Measurements from ENCODE around the gene NUDT4B. TPM values are rescaled to one million over a fixed set of nuclear protein-coding genes. Genes with fewer than 3 reads are reported as not detected.
"Not testable (repeated sequence)": the region's sequence is repeated elsewhere in the genome, so short reads cannot be mapped to it uniquely, and the experiment has no call there.

The NUDT4B gene
- polyA plus RNA-seq, 5 donors, result 0.27 to 1.7 (median 0.53) TPM; not detected in 1

DNA sequence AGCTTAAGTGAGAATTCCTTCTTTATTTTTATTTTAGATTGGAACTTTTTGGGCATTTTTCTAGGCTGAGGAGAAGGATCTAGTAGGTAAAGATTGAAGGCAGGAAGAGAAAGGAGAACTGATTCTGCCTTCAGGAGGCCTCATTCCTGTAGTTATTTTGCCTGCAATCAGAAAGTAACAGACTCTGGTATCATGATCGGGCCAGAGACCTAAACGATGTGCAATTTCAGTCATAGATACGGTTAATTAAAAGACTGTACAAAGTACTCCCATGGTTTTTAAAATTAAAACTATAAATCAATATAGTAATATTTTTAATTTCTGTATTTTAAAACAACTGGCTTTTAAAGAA, 14.3 kb upstream of the NUDT4B start:
- not testable (repeated sequence) for DNase-seq

DNA sequence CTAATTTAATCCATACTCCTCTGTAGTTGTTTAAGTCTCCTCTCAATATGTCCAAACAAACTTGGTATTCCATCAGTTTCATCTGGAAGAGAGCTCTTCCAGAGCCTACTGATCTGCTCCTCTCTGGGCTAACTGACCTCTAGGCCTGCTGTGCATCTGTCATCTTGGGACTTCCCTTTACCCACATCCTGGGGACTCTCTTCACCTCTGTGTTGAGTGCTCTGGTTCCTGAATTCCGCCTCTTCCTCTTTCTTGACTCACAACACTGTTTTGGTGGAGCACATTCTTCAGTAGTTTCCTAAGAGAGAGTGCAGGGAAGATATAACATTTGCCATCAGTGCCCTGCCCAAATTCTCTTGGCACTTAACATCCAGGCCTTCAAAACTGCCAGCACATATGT, 13.0 kb upstream of the NUDT4B start:
- not testable (repeated sequence) for DNase-seq

DNA sequence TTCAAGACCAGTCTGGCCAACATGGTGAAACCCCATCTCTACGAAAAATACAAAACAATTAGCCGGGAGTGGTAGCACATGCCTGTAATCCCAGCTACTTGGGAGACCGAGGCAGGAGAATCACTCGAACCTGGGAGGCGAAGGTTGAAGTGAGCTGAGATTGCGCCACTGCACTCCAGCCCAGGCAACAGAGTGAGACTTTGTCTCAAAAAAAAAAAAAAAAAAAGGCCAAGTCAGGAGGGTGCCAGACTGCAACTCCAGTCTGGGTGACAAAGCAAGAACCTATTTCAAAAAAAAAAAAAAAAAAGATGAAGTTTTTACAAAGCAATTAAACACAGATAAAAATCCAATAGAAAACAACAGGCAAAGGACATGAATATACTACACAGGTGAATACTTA, 9.9 kb upstream of the NUDT4B start:
- DNase-seq, result not testable (repeated sequence)

DNA sequence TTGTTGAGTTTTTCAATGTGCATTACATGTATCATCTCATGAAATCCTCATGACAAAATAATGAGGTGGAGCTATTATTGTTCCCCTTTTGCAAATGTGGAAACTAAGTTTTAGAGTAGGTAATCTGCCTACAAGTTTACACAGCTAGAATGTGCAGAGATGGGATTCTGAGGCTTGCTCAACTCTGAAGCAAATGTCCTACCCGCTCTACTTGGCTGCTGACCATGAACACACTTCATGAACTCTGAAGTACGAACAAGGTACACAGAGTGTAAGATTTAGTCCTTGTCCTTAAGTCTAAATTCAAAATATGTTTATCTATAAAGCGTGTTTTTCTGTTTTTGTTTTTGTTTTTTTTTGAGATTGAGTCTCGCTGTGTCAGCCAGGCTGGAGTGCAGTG, 5.4 kb upstream of the NUDT4B start:
- not testable (repeated sequence) for DNase-seq

DNA sequence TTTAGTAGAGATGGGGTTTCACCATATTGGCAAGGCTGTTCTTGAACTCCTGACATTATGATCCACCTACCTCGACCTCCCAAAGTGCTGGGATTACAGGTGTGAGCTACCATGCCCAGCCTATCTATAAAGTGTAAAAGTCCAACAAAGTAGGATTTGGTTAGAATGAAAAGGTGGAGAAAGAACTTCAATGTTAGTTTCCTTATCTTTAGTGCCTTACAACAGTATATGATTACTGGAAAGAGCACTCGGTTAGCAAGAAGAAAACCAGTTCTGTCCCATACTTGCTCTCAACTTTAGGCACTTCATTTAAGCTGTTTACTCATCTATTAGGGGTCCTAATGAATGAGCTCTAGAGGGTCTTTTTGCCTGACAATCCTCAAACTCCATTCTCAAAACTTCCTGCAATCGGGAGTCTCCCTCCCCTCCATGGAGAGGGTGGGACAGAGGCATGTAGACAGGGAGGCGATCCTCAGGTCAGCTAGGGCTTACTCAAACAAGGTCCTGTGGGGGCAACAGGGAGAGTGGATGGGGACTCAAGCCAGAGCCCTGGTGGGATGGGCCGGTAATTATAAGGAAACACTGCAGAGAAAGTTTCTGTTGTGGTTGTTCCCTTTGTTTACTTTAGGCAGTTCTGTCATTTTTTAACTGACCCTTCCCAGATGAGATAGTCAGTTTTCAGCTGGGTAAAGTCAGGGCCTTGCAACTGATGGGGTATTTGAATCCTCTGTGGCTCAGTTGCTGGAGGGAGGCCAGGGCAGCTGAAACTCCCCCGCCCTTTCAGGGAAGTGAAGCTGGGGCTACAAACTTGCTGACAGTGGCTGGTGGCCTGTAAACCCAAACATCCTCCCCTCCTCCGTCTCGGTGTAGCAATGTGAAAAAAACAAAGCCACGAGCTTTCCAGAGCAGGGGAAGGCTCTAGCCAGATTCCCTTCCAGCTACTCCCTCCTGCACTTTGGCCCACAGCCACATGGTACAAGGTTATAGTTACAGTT, 4.6 kb upstream of the NUDT4B start:
- DNase-seq, result not testable (repeated sequence)

DNA sequence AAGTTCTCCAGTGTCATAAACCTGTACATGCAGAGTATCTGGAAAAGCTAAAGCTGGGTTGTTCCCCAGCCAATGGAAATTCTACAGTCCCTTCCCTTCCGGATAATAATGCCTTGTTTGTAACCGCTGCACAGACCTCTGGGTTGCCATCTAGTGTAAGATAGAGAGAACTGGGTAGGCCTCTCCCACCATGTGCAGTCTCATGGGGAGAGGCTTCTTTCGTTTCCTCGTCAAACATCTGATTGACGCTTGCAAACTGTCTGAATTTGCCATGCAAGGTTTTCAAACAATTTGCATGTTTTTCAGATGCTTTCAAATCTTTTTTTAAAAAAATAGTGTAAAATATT, 734 bp downstream of the NUDT4B start:
- not testable (repeated sequence) for DNase-seq

DNA sequence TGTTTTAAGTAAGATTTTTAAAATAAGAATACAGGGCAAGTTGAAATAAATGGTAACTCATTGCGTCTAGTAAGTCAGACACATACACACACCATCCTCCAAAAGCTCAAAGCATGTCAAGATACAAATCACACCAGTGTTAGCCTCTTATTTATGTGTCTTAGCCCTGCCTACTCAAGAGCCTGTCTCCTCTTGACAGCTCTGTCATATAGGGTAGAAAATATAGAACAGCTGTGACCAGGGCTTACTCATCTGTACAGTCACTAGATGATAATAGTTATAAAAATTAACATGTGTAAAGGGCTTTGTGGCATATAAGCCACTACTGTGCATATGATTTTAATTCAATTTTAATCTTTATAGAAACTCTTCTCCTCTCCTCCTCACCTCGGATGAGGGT, 7.7 kb downstream of the NUDT4B start:
- DNase-seq, result not testable (repeated sequence)

DNA sequence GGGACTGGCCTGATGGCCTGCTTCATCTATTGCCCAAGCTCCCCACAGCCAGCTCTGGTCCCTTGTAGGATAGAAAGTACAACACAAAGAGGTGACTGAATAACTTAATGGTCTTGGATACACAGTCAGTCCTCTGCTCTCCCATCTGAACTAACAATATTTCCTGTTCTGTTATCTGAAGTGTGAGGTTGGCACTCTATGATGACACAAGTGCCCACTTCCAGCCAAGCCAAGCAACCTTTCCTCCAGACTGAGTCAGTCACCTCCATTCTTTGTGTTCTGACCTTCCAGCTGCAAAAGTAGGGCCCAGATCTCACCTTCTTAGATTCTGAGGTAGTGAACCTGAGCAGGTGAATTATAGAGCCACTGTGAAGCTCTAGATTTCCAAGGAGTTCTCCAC, 8.9 kb downstream of the NUDT4B start:
- not testable (repeated sequence) for DNase-seq

DNA sequence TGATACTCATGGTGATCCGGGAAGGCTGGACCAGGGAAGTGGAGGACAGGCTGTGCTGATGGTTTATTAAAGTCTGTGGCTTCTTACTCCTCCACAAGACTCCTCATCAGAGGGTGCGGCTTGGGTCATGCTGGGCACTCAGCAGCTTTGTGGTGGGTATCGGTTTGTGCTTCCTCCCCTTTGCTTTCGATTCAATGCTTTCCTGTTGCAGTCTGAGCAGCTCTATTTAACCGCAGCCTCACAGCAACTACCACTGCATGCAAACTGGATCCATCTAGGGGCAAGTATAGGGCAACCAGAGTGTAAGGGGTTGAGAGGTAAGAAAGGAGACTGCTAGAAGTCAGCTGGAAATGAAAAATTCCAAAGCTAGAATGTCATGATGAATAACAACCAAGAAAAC, 9.8 kb downstream of the NUDT4B start:
- DNase-seq, result not testable (repeated sequence)

DNA sequence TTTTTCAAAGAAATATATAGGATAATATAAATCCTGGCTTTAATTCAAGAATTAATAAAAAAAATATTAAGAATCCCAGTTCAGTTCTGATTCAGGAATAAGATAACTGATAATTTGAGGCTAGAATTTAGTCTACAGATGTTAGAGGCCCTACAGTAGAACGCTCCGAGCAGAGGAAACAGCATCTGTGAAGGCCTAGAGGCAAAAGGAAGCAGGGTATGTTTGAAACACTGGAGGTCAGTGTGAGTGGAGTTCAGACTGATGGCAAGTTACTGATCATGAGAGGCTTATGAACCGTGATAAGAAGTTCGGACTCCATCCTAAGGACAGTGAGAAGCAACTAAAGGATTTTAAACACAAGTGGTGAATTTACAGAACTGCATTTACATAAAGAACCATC, 10.4 kb downstream of the NUDT4B start:
- DNase-seq, result not testable (repeated sequence)

DNA sequence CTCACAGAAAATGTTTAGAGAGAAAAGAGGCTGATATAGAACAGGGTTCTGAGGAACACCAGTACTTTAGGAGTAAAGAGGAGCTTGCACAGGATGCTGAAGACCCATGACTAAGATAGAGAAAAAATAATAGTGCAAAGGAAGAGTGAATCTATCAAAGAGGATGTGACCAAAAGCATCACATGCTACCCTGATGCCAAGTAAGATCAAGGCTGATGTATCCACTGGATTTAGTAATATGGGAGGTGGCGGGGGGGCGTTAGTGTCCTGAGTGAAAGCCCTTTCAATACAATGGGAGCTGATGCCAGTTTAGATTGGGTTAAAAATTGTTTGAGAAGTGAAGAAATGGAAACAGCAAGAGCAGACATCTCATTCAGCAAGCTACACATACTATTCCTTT, 11.2 kb downstream of the NUDT4B start:
- not testable (repeated sequence) for DNase-seq

DNA sequence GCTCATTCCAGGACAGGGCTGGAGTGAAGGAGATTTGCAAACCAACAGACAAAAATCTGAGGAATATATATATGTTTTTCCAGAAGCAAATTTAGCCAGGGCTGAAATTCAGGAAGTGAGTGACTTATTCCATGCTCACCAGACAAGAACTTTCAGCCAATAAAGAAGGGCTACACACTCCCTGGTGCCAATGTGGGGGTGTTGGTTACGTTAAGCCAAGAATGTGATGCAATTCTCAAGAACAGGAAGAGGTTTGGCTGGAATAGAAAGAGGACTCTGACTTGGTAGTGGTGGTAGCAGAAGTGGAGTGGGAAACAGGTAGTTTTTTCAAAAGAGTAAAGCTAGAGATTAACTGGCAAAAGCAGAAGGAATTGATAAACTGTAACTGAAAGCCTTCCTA, 11.6 kb downstream of the NUDT4B start:
- DNase-seq, result not testable (repeated sequence)

DNA sequence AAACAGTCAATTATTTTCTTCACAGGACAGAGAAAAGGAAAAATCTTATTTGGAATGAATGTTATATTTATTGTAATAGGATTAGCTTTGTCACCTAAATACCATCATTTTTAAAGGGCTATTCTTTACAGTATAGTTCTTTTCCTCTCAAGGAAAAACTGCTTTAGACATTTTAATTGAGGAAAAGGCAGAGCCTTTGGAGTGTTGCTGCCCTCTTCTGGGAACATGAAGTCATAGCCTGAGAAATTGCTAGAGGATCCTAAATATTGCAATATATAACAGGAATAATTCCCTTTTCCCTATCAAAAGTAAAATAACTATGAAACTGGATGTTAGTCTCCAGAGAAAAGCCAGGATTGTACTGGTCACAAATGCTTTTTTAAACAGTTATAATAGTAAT, 12.8 kb downstream of the NUDT4B start:
- DNase-seq, result not testable (repeated sequence)

DNA sequence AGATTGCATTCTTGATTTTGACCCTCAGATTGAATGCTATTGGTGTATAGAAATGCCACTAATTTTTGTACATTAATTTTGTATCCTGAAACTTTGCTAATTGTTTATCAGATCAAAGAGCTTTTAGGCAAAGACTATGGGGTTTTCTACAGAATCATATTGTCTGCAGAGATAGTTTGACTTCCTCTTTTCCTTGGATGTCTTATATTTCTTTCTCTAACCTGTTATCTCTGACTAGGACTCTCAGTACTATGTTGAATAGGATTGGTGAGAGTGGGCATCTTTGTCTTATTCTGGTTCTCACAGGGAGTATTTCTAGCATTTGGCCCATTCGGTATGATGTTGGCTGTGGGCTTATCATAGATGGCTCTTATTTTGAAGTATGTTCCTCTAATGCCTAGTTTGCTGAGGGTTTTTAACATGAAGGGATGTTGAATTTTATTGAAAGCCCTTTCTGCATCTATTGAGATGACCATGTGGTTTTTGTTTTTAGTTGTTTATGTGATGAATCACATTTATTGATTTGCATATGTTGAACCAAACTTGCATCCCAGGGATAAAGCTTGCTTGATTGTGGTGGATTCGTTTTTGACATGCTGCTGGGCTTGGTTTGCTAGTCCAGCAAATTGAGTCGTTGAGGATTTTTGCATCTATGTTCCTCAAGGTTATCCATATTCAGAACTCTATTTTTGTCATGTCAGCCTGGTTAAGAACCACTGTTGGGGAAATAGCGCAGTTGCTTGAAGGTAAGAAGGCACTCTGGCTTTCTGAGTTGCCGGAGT, 16.9 kb downstream of the NUDT4B start:
- DNase-seq, result not testable (repeated sequence)

DNA sequence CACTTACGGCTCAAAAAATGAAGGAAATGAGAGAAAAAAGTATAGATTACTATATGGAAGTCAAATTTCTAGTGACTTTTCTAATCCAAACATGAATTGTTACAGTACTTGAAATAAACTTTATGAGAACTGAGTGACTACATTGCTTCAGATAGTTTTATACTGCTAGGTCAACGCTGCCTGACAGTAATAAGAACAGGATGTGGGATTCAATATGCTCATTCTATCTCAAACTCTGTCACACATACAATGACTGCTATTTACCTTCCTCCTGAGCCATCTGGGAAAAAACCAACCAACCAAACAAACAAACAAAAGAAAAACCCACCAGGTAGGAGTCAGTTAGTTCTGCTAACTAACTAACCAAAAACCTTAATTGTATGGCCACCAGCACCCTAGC, 20.0 kb downstream of the NUDT4B start:
- DNase-seq, result not testable (repeated sequence)

DNA sequence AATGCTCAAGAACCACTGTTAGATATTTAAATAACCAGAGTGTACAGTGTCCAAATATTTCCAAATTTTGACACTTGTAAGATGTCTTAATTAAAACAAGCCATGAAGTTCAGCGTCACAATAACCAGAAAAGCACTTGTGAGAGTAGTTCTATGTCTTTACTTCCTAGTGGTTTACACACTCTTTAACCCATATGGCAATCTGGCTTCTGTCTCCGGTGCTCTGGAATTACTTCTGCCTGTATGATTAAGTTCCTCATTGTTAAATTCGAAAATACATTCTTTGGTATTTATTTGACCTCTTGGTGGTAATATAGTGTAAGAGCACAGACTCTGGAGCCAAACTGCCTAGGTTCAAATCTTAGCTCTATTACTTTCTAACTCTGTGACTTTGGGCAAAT, 20.9 kb downstream of the NUDT4B start:
- DNase-seq, result not testable (repeated sequence)

DNA sequence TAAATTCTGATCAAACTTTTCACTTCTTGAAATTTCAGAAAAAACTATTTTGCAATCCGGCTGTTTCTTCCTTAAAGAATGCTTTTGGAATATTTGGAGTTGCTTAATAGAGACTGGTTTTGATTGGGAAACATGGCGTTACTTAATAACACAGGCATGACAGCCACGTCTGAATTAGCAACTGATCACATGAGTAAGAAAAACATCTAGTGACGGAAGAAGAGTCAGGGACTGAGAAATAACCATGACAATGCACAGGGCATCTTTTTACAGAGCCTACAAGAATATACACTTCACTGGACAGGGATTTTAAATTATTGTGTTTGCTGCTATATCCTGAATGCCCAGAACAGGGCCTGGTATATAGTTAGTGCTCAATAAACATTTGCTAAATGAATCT, 25.1 kb downstream of the NUDT4B start:
- not testable (repeated sequence) for DNase-seq

DNA sequence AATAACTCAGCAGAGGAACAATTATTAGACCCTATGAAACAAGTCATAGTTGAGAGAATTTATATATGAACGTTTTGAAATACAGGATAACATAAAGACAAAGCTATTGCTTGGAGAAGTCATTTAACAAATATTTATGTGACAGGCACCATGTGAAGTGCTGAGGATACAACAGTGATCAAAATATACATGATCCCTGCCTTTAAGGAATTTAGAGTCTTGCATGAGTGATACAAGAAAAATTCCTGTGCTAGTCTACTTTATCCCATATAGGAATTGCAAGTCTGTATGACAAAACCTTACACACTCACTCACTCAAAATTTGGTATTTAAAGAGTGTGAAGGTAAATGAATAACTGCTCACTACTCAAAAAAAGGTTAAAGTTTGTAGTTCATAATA, 25.5 kb downstream of the NUDT4B start:
- not testable (repeated sequence) for DNase-seq

DNA sequence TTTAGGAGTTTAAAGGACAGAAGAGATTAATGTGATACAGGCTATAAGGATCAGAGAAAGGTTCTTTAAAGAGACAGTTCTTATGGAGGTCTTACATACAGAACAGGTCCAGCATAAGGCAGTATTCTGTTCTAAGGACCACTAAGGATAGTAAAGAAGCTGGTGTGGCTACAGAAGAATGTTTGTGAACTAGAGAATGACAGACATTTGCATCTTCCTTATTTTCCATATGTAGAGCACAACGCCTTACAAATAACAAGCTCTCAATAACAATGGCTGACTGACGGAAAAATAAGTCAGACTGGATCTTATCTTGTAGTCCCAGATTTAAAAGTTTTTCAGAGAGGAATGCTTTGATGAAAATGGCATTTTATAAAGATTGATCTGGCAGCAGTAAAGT, 26.7 kb downstream of the NUDT4B start:
- not testable (repeated sequence) for DNase-seq

DNA sequence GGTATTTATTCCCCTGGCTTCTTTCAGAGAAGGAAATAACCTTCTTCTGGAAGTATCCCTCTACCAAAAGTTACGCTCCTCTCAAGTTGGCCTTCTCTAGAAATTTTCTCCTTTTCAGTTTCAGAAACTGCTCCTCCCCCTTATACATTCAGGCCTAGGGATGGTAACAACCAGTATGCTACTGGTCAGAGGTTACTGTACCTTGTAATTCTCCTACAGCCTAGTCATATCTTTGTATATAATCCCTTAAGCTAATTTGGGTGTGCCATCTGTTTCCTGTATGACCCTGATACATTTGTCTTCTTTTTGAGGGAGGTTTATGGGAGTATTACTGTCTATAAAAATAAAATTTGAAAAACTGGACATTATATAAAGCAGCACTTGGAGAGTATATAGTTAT, 29.1 kb downstream of the NUDT4B start:
- DNase-seq, result not testable (repeated sequence)

DNA sequence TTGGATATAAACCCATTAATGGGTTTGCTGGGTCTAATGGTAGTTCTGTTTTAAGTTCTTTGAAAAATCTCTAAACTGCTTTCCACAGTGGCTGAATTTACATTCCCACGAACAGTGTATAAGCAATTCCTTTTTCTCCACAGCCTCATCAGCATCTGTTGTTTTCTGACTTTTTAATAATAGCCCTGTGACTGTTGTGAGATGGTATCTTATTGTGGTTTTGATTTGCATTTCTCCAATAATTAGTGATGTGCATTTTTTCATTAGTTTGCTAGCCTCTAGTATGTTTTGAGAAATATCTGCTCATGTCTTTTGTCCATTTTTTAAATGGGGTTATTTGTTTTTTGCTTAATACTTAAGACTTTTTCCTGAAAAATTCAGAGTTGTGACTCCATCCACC, 31.8 kb downstream of the NUDT4B start:
- not testable (repeated sequence) for DNase-seq

DNA sequence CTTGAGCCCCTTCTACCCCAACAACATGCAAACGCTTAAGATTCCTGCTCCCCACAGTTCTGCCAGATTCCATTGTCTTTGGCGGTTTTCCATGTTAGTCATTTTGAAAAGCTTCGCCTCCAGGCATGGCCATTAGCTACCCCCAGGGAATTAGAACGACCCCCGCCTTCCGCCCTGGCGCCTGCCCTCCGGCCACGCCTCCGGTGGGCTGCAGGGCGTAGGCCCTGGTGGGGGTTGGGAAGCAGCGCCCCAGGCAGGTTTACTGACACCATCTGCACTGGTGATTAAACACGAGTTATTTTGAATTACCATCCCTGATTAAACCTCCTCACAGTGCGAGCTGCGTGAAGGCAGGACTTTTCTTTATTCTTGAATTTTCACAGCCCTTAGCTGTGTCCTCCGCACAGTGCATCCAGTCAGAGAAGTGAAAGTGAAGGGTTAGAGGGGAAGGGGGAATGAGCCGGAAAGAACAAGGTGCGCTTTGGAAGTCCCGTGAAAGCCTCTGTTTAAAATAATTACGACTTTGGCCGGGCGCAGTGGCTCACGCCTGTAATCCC, 43.0 kb downstream of the NUDT4B start:
- not testable (repeated sequence) for DNase-seq

Measured in right lung (tissue), 5 donors.